B cell (primary cell): ENCODE data around the gene ADAP1. TPM values are rescaled to one million over a fixed set of nuclear protein-coding genes. Genes with fewer than 3 reads are reported as not detected.

ENCODE experiments used
- ATAC-seq: fragments of 200-7000 bp; cut with Tn5 transposase; one replicate; pipeline ENCODE4 v1.10.0; 2021; ENCODE audit warnings: low read depth, mild to moderate bottlenecking, moderate number of reproducible peaks, moderate library complexity
- CTCF ChIA-PET: fragments of 350-600 bp; sonication (Branson Sonifier 250); formaldehyde crosslinking; loops from one replicate; lab custom pipeline; 2021; ENCODE audit warnings: antibody characterized with exemption, inconsistent platforms; lab: Charles Lee
- POLR2A ChIA-PET: fragments of 350-600 bp; sonication (Branson Sonifier 250); formaldehyde crosslinking; loops from one replicate; lab custom pipeline; 2021; ENCODE audit warnings: antibody characterized with exemption; lab: Charles Lee
- DNase-seq: peaks from one replicate; pipeline ENCODE4 v3.0.0; 2013
- H2AFZ ChIP-seq: 2 replicates; pipeline ENCODE4 v1.6.1; 2012; ENCODE audit warnings: mild to moderate bottlenecking, low read depth, low read length; ENCODE audit not compliant: insufficient read depth, poor library complexity, severe bottlenecking
- H3K27ac ChIP-seq, 2 donors: 1 replicate in 1 of 2; 2 replicates in 1 of 2; pipeline ENCODE4 v1.5.1; 2012 to 2013; ENCODE audit warnings: low read length in 2 of 2, mild to moderate bottlenecking in 2 of 2, moderate library complexity in 1 of 2
- H3K27me3 ChIP-seq, 4 experiments: fragments of 200-600 bp in 1 of 4; sonication (generic) in 1 of 4; replicated peaks in 1 of 4; 1 replicate in 2 of 4; 2 replicates in 2 of 4; pipeline versions ENCODE4 v1.6.1 to v1.7.0; 2013 to 2016; ENCODE audit warnings: low read length in 3 of 4, mild to moderate bottlenecking in 2 of 4, mixed read lengths in 1 of 4, moderate library complexity in 1 of 4; ENCODE audit not compliant: insufficient read depth in 4 of 4, control insufficient read depth in 3 of 4; ENCODE audit errors: control extremely low read depth in 1 of 4
- H3K36me3 ChIP-seq, 2 experiments: replicated peaks in 1 of 2; 1 replicate in 1 of 2; 2 replicates in 1 of 2; pipeline versions ENCODE4 v1.6.1 to v1.7.1; 2013; ENCODE audit warnings: low read length in 1 of 2; ENCODE audit not compliant: insufficient read depth in 2 of 2, control insufficient read depth in 1 of 2; ENCODE audit errors: control extremely low read depth in 1 of 2, extremely low read depth in 1 of 2
- H3K4me1 ChIP-seq, 2 donors: fragments of 200-600 bp in 1 of 2; sonication (generic) in 1 of 2; 1 replicate in 1 of 2; 2 replicates in 1 of 2; pipeline versions ENCODE4 v1.5.1 to v1.6.1; 2013 to 2017; ENCODE audit warnings: low read length in 2 of 2; ENCODE audit not compliant: control insufficient read depth in 2 of 2, insufficient read depth in 2 of 2
- H3K4me2 ChIP-seq: replicated peaks from 2 replicates; pipeline ENCODE3; 2012; ENCODE audit warnings: mild to moderate bottlenecking, low read depth, low read length; ENCODE audit not compliant: poor library complexity, severe bottlenecking
- H3K4me3 ChIP-seq, 5 experiments: fragments of 200-600 bp in 1 of 5; sonication (generic) in 1 of 5; 1 replicate in 3 of 5; 2 replicates in 2 of 5; pipeline versions ENCODE4 v1.5.1 to v1.7.0; 2011 to 2016; ENCODE audit warnings: low read length in 4 of 5, mild to moderate bottlenecking in 4 of 5, low read depth in 2 of 5, control low read depth in 1 of 5, moderate library complexity in 1 of 5; ENCODE audit not compliant: insufficient read depth in 1 of 5; ENCODE audit errors: control extremely low read depth in 1 of 5, extremely low read depth in 1 of 5
- H3K79me2 ChIP-seq: fragments of 200-600 bp; sonication (generic); one replicate; pipeline ENCODE4 v1.6.0; 2016; ENCODE audit warnings: low read length; ENCODE audit not compliant: control insufficient read depth, insufficient read depth
- H3K9ac ChIP-seq: fragments of 200-600 bp; sonication (generic); 2 replicates; pipeline ENCODE4 v1.6.1; 2017; ENCODE audit warnings: mild to moderate bottlenecking, low read length, moderate library complexity
- H3K9me3 ChIP-seq, 3 donors: one replicate each; pipeline versions ENCODE4 v1.6.1 to v1.7.1; 2013; ENCODE audit warnings: low read length in 2 of 3; ENCODE audit not compliant: control insufficient read depth in 2 of 3, insufficient read depth in 1 of 3; ENCODE audit errors: control extremely low read depth in 1 of 3
- H4K20me1 ChIP-seq: 2 replicates; pipeline ENCODE4 v1.6.0; 2012; ENCODE audit warnings: mild to moderate bottlenecking, low read length; ENCODE audit not compliant: insufficient read depth, control insufficient read depth, poor library complexity, severe bottlenecking
- H3K27ac Mint-ChIP-seq: one replicate; pipeline ENCODE4 v1.8.0; 2021; ENCODE audit warnings: mixed read lengths
- H3K27me3 Mint-ChIP-seq: one replicate; pipeline ENCODE4 v1.8.0; 2021; ENCODE audit warnings: mixed read lengths
- H3K4me1 Mint-ChIP-seq: one replicate; pipeline ENCODE4 v1.8.0; 2021; ENCODE audit warnings: mixed read lengths
- H3K4me3 Mint-ChIP-seq: one replicate; pipeline ENCODE4 v1.8.0; 2021; ENCODE audit warnings: mixed read lengths
- H3K9me3 Mint-ChIP-seq: one replicate; pipeline ENCODE4 v1.8.0; 2022; ENCODE audit warnings: mixed read lengths; ENCODE audit not compliant: insufficient read depth
- EZH2 ChIP-seq: IDR thresholded peaks from 2 replicates; pipeline ENCODE4 v1.6.1; 2012; ENCODE audit warnings: borderline replicate concordance, low read depth, mild to moderate bottlenecking, moderate library complexity, low read length; ENCODE audit not compliant: insufficient read depth, poor library complexity, severe bottlenecking
- WGBS: methylation state at CpG from one replicate; pipeline ENCODE4 v1.1.5; 2013; ENCODE audit warnings: missing lambda C conversion rate; ENCODE audit not compliant: insufficient coverage; 5-methylcytosine and 5-hydroxymethylcytosine counted together
- intact Hi-C: fragments of 100-400 bp; cut with micrococcal nuclease; formaldehyde crosslinking; loops from one replicate; pipeline ENCODE4 v1.10.0; 2022
- polyA plus RNA-seq: library from polyadenylated mRNA; depleted of rRNA; stranded (reverse); fragments of >200 nt; gene quantifications from 2 replicates; pipeline ENCODE4 v1.2.3, GENCODE V29; 2012
- total RNA-seq, 2 donors: library from RNA; stranded (reverse); fragments of 120-200 nt in 1 of 2; gene quantifications; 1 replicate in 1 of 2; 2 replicates in 1 of 2; pipeline versions ENCODE4 v1.2.3 to v1.2.4, GENCODE V29; 2013 to 2022
- TF ChIP-seq, protein P1 (sequence below): fragments of 200-600 bp; IDR thresholded peaks from one replicate; pipeline ENCODE4 v1.8.0; 2022; ENCODE audit warnings: antibody characterized with exemption, mild to moderate bottlenecking

ADAP1 gene
- total and polyA plus RNA-seq, 2 donors (not counting 1 experiment from before 2014, with no cell fraction given), result 10.8 to 12.9 TPM

DNA sequence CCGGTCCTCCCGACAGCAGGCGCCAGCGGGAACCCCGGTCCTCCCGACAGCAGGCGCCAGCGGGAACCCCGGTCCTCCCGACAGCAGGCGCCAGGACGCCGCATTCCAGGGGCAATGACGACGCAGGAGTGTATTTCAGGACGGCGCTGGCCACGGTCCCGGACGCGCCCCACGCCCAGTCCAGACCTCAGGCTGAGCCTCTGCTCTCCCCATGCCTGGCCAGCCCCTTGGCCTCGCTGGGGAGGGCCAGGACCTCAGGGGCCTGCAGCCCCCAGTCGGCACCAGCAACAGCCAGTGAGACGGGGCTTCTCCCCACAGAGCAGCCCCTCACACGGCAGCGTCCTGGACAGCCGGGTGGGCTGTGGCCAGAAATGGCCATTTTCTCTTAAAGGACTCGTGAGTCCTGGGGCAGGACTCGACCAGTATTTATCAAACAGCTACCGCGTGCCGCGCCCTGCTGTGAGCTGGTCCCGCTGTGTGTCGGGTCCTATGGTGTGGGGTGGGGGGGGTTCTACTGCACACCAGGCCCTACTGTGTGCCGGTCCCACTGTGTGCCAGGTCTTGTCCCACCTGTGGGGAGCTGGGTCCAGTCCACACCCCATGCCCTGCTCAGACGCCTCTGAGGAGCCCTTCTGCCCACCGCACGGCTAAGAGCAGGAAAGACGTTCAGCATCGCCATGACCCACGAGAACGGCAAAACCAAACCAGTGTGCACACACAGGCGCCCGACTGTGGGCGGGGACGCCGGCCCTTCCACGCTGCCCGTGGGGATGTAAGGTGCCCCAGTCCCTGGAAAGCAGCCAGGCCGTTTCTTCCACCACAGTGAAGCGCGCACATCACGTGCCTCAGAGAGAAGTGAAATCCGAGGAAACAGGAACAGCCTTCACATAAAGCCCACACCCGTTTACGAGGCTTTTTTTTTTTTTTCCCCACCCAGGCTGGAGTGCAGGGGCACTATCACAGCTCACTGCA is 44.8 kb downstream of the ADAP1 start:
- H4K20me1 ChIP-seq, result no peaks in the 10 kb centered on the region

More for the DNA sequence above, 44.8 kb downstream of the ADAP1 start:
- peaks cover 16 to 20% of the 10 kb centered on the region in 2 donors for H3K4me1 ChIP-seq
- no peaks in the 10 kb centered on the region for H3K79me2 ChIP-seq
- no peaks in the 10 kb centered on the region for H3K36me3 ChIP-seq
- H3K4me3 ChIP-seq, result peak overlapping the region in 4 of 5 experiments; percentile 29 to 61 (median 51)
- H3K9ac ChIP-seq, result peak overlapping the region; percentile 65
- H3K9me3 ChIP-seq, result peaks cover 0 to 11% (median 0%) of the 10 kb centered on the region in 3 donors
- H3K27me3 ChIP-seq, result no peaks in the 10 kb centered on the region
- TF ChIP-seq, protein P1, sequence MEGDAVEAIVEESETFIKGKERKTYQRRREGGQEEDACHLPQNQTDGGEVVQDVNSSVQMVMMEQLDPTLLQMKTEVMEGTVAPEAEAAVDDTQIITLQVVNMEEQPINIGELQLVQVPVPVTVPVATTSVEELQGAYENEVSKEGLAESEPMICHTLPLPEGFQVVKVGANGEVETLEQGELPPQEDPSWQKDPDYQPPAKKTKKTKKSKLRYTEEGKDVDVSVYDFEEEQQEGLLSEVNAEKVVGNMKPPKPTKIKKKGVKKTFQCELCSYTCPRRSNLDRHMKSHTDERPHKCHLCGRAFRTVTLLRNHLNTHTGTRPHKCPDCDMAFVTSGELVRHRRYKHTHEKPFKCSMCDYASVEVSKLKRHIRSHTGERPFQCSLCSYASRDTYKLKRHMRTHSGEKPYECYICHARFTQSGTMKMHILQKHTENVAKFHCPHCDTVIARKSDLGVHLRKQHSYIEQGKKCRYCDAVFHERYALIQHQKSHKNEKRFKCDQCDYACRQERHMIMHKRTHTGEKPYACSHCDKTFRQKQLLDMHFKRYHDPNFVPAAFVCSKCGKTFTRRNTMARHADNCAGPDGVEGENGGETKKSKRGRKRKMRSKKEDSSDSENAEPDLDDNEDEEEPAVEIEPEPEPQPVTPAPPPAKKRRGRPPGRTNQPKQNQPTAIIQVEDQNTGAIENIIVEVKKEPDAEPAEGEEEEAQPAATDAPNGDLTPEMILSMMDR, result no peak
- no peak for TF ChIP-seq EZH2
- intact Hi-C loops, result loop anchor here (1.0 to 10.0 kb wide), 6 partner anchors 14 to 233 kb away; partner anchors contain the start of genes ADAP1, COX19 and GPER1
- Mint-ChIP-seq H3K27me3 (no peaks in the 10 kb centered on the region), H3K4me1 (peaks cover 18% of the 10 kb centered on the region), H3K27ac (peak overlapping the region; percentile 68), H3K4me3 (peak overlapping the region; percentile 85), H3K9me3 (no peaks in the 10 kb centered on the region)
- peak; percentile 40 for ATAC-seq
- CTCF ChIA-PET, result interaction anchor here (0.7 to 4.5 kb wide), 24 partner anchors 8 to 276 kb away, joined by 3 to 47 read pairs (median 4); a partner anchor contains a TSS
- H3K4me2 ChIP-seq, result peak overlapping the region; percentile 89
- WGBS, result 22% methylated on average over 53 of the region's 58 CpGs
- H2AFZ ChIP-seq, result peak overlapping the region; percentile 59
- H3K27ac ChIP-seq, result peak overlapping the region; percentile 1 to 33
- POLR2A ChIA-PET, result interaction anchor here (0.6 to 1.7 kb wide), 9 partner anchors 13 to 578 kb away, joined by 3 to 8 read pairs (median 4); partner anchors contain the start of genes ADAP1 and COX19
- DNase-seq, result peak; percentile 85
